Endodermal cell (in vitro differentiated cells): ENCODE measurements around the gene ZNF616. TPM values are rescaled to one million over a fixed set of nuclear protein-coding genes. Genes with fewer than 3 reads are reported as not detected.

Source experiments
- DNase-seq: peaks from one replicate; pipeline ENCODE4 v3.0.0-alpha.2; 2017
- H3K27ac ChIP-seq: 2 replicates; pipeline ENCODE4 v1.5.1; 2013; ENCODE audit warnings: mild to moderate bottlenecking, low read depth, low read length, moderate library complexity
- H3K27me3 ChIP-seq: 2 replicates; pipeline ENCODE4 v1.6.1; 2013; ENCODE audit warnings: mild to moderate bottlenecking, low read length, moderate library complexity; ENCODE audit not compliant: insufficient read depth, control insufficient read depth, poor library complexity, severe bottlenecking
- H3K36me3 ChIP-seq: 2 replicates; pipeline ENCODE4 v1.7.0; 2013; ENCODE audit warnings: mild to moderate bottlenecking, low read length, moderate library complexity; ENCODE audit not compliant: control insufficient read depth, insufficient read depth
- H3K4me1 ChIP-seq: one replicate; pipeline ENCODE4 v1.7.0; 2013; ENCODE audit warnings: low read length; ENCODE audit not compliant: control insufficient read depth, insufficient read depth
- H3K4me3 ChIP-seq: 2 replicates; pipeline ENCODE4 v1.5.1; 2013; ENCODE audit warnings: mild to moderate bottlenecking, low read length, moderate library complexity
- H3K9ac ChIP-seq: 2 replicates; pipeline ENCODE4 v1.6.1; 2013; ENCODE audit warnings: mild to moderate bottlenecking, low read length, moderate library complexity; ENCODE audit not compliant: poor library complexity, severe bottlenecking; ENCODE audit errors: extremely low read depth
- H3K9me3 ChIP-seq: 2 replicates; pipeline ENCODE4 v1.6.1; 2013; ENCODE audit warnings: mild to moderate bottlenecking, low read length, moderate library complexity; ENCODE audit not compliant: control insufficient read depth
- H3K27ac Mint-ChIP-seq: 2 replicates; pipeline ENCODE4 v1.8.0; 2020; ENCODE audit warnings: mixed read lengths
- H3K27me3 Mint-ChIP-seq: 2 replicates; pipeline ENCODE4 v1.8.0; 2021; ENCODE audit warnings: mild to moderate bottlenecking, mixed read lengths; ENCODE audit not compliant: insufficient read depth
- H3K36me3 Mint-ChIP-seq: 2 replicates; pipeline ENCODE4 v1.8.0; 2020; ENCODE audit warnings: low read depth, mixed read lengths
- H3K4me1 Mint-ChIP-seq: 2 replicates; pipeline ENCODE4 v1.8.0; 2020; ENCODE audit warnings: mixed read lengths
- H3K4me3 Mint-ChIP-seq: 2 replicates; pipeline ENCODE4 v1.8.0; 2020; ENCODE audit warnings: mild to moderate bottlenecking, moderate library complexity, mixed read lengths
- H3K9me3 Mint-ChIP-seq: 2 replicates; pipeline ENCODE4 v1.8.0; 2020; ENCODE audit warnings: mild to moderate bottlenecking, mixed read lengths
- WGBS, 2 experiments: methylation state at CpG; one replicate each; pipeline versions ENCODE4 v1.1.5 to v1.1.7; 2013; ENCODE audit warnings: missing lambda C conversion rate in 2 of 2, mixed read lengths in 1 of 2; ENCODE audit not compliant: insufficient coverage in 1 of 2, insufficient read length in 1 of 2; 5-methylcytosine and 5-hydroxymethylcytosine counted together
- total RNA-seq, 2 donors: library from RNA; stranded (reverse); fragmentation: NEBNext Ultra II Directional in 1 of 2; extraction: Animal tissue kit (Norgen Biotek cat#: 25700) in 1 of 2; gene quantifications; 2 replicates in 1 of 2; 3 replicates in 1 of 2; pipeline ENCODE4 v1.2.1, GENCODE V29; 2021
- TF ChIP-seq, protein P1 (sequence below): fragments of 200-600 bp; sonication (generic); conservative IDR thresholded peaks from 2 replicates; pipeline ENCODE4 v1.5.0; 2021; ENCODE audit warnings: antibody characterized with exemption, mild to moderate bottlenecking

ZNF616 gene
- total RNA-seq, 2 donors from 2014 or later = 23.5 to 24.5 TPM

DNA sequence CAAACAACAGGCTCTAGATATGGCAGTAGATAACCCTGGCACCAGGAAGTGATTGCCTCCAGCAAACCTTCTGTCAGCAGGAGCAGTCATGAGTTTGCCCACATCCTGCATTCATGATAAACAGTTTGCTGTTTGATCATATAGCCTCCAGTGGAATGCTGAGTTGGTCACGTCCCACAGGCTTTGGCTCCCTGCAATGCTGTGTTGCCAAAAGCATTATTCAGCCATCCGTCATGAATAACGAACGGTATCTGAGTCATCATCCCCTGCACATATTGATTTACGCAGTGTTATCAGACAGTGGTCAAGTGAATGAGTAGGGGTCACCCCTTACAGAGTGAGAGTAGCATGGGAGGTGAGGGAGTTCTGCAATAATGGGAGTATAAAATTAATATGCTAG, 69.2 kb downstream of the ZNF616 start:
- DNase-seq = no peak
- H3K36me3 Mint-ChIP-seq = peaks cover 98% of the 10 kb centered on the region
- peak overlapping the region; percentile 44 for H3K4me3 ChIP-seq
- H3K27me3 Mint-ChIP-seq = no peaks in the 10 kb centered on the region
- TF ChIP-seq, protein P1, sequence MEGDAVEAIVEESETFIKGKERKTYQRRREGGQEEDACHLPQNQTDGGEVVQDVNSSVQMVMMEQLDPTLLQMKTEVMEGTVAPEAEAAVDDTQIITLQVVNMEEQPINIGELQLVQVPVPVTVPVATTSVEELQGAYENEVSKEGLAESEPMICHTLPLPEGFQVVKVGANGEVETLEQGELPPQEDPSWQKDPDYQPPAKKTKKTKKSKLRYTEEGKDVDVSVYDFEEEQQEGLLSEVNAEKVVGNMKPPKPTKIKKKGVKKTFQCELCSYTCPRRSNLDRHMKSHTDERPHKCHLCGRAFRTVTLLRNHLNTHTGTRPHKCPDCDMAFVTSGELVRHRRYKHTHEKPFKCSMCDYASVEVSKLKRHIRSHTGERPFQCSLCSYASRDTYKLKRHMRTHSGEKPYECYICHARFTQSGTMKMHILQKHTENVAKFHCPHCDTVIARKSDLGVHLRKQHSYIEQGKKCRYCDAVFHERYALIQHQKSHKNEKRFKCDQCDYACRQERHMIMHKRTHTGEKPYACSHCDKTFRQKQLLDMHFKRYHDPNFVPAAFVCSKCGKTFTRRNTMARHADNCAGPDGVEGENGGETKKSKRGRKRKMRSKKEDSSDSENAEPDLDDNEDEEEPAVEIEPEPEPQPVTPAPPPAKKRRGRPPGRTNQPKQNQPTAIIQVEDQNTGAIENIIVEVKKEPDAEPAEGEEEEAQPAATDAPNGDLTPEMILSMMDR = no peak
- H3K9me3 ChIP-seq = peaks cover 100% of the 10 kb centered on the region
- H3K9ac ChIP-seq = no peak overlapping the region
- H3K27me3 ChIP-seq = no peaks in the 10 kb centered on the region
- H3K27ac Mint-ChIP-seq = no peak overlapping the region
- no peaks in the 10 kb centered on the region for H3K4me1 Mint-ChIP-seq
- no peak overlapping the region for H3K27ac ChIP-seq
- peaks cover 95% of the 10 kb centered on the region for H3K36me3 ChIP-seq
- no peak overlapping the region for H3K4me3 Mint-ChIP-seq
- H3K9me3 Mint-ChIP-seq = peaks cover 84% of the 10 kb centered on the region
- no peaks in the 10 kb centered on the region for H3K4me1 ChIP-seq
- WGBS, 2 experiments = 97% methylated on average over 5 of the region's 5 CpGs

DNA sequence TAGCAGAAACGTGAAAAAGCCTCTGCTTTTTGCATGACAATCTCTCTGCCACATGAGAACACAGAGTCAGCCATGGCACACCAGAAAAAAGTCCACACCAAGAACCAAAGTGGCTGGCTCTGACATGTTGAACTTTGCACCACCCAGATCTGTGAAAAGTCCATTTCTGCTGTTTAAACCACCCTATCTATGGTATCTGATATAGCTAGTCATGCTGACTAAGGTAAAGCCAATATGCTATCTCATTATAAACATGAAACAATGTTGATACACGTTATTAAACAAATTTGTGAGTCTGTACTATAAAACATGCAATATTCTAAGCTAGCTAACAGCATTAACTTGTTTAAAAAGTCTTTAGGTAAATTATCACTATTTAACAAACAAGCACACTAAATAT, 70.1 kb downstream of the ZNF616 start:
- H3K27me3 Mint-ChIP-seq = no peaks in the 10 kb centered on the region
- Histone ChIP-seq H3K27ac (no peak overlapping the region), H3K9me3 (peaks cover 100% of the 10 kb centered on the region), H3K9ac (no peak overlapping the region), H3K27me3 (no peaks in the 10 kb centered on the region), H3K4me3 (peak overlapping the region; percentile 44), H3K36me3 (peaks cover 95% of the 10 kb centered on the region), H3K4me1 (no peaks in the 10 kb centered on the region)
- H3K27ac Mint-ChIP-seq = no peak overlapping the region
- WGBS, 2 experiments = 56 to 96% methylated on average over 1 of the region's 2 CpGs
- no peak for DNase-seq
- H3K4me1 Mint-ChIP-seq = no peaks in the 10 kb centered on the region
- TF ChIP-seq, protein P1 = no peak
- H3K4me3 Mint-ChIP-seq = no peak overlapping the region
- H3K9me3 Mint-ChIP-seq = peaks cover 88% of the 10 kb centered on the region
- H3K36me3 Mint-ChIP-seq = peaks cover 98% of the 10 kb centered on the region

DNA sequence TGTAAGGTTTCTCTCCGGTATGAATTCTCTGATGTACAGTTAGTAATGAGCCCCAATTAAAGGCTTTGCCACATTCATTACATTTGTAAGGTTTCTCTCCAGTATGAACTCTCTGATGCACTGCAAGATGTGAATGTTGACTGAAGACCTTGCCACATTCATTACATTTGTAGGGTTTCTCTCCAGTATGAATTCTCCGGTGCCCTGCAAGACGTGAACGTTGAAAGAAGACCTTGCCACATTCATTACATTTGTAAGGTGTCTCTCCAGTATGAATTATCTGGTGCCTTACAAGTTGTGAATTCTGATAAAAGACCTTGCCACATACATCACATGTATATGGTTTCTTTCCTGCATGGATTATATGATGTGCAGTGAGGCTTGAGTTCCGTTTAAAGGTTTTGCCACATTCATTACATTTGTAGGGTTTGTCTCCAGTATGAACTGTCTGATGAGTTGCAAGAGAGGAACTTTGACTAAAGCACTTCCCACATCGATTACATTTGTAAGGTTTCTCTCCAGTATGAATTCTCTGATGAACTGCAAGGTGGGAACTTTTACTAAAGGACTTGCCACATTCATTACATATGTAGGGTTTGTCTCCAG, 73.4 kb downstream of the ZNF616 start:
- Histone ChIP-seq H3K9ac (no peak overlapping the region), H3K27ac (no peak overlapping the region), H3K9me3 (peaks cover 99% of the 10 kb centered on the region), H3K4me1 (no peaks in the 10 kb centered on the region), H3K4me3 (peak overlapping the region; percentile 63), H3K27me3 (no peaks in the 10 kb centered on the region), H3K36me3 (peaks cover 88% of the 10 kb centered on the region)
- TF ChIP-seq, protein P1 = no peak
- peaks cover 97% of the 10 kb centered on the region for H3K9me3 Mint-ChIP-seq
- peaks cover 94% of the 10 kb centered on the region for H3K36me3 Mint-ChIP-seq
- H3K4me1 Mint-ChIP-seq = no peaks in the 10 kb centered on the region
- no peak overlapping the region for H3K4me3 Mint-ChIP-seq
- no peak overlapping the region for H3K27ac Mint-ChIP-seq
- DNase-seq = no peak
- no peaks in the 10 kb centered on the region for H3K27me3 Mint-ChIP-seq
- 95 to 96% methylated on average over 4 to 6 of the region's 6 CpGs for WGBS, 2 experiments
